Activated CD8-positive, alpha-beta memory T cell treated with anti-CD3 and anti-CD28 coated beads for 4 hours (primary cell): ENCODE data around the gene DNAJC5.

ENCODE experiments used
- DNase-seq, 2 donors: peaks; one replicate each; pipeline ENCODE4 v3.0.0-alpha.2; 2020; ENCODE audit warnings: low read depth in 2 of 2

Gene DNAJC5

DNA sequence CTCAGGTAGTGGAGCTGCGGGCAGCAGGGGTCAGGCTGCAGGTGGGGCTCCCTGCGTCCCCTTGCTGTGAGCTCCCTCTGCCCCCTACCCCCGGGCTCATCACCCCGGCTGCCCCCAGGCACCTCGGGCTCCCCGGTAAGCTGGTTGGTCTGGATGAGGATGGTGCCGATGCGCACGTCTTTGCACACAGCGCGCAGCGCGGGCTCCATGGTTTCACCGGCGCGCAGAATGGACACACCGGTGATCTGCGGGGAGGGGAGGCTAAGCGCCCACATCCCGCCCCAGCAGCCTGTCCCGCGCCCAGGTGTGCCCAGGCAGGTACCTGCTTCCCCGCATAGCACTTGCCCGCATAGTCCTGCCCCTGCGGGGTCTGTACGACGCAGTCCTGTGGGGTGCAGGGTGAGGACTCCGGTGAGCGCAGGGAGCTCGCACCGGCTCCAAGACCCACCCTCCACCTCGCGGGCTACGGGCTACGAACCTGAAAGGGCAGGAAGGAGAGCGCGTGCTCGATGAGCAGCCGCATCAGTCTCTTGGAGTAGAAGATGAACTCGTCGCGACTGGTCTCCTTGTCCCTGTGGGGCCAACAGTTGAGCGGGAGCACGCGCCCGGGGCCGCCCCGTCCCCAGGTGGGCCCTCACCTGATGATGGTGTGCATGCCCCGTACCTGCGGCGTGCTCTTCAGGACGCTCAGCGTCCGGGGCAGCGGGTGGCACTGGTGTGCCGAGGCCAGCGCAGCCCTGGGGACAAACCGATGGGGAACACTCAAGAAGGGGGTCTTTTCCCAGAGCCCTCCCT is 45.7 kb downstream of the DNAJC5 start:
- DNase-seq: no peak

DNA sequence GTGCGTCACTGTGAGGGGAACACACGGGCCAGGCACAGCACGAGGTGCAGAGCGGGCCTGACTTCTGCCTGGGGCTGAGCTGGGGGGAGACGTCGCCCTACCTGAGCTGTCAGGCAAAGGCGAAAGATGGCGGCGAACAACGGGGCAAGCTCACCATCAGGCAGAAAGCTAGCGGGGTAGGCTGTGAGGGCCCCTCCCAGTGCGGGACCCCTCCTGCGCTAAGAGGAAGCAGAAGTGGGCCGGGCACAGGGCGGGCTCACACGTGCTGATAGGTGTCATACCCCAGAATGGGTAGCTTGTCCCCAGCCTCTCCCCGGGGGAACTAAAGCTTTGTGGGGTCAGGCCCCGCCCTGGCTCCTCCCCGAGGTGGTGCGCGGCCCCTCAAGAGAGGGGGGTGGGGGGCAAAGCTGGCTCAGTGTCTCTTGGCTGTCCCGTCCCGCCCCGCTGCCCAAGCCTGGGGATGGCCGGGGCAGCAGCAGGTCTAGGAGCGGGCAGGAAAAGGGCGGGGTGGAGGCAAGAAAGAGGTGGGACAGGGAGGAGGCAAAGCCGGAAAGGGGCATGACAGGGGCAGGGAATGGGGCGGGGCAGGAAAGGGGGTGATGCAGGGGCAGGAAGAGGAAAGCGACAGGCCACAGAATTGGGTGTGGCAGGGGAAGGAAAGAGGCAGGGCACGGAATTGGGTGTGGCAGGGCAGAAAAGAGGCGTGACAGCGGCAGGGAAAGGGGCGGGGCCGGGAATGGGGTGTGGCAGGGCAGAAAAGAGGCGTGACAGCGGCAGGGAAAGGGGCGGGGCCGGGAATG is 46.6 kb downstream of the DNAJC5 start:
- no peak for DNase-seq

- DNase-seq: no peak
Measured at GRCh38 chr20:63942250-63942951, 47.5 kb downstream of the DNAJC5 start.

- DNase-seq: no peak
Measured at GRCh38 chr20:63942969-63943807, 48.3 kb downstream of the DNAJC5 start.

GRCh38 chr20:63943808-63944077 is 48.8 kb downstream of the DNAJC5 start:
- DNase-seq: no peak

- no peak for DNase-seq
Measured at GRCh38 chr20:63944078-63944941, 49.4 kb downstream of the DNAJC5 start.

DNA sequence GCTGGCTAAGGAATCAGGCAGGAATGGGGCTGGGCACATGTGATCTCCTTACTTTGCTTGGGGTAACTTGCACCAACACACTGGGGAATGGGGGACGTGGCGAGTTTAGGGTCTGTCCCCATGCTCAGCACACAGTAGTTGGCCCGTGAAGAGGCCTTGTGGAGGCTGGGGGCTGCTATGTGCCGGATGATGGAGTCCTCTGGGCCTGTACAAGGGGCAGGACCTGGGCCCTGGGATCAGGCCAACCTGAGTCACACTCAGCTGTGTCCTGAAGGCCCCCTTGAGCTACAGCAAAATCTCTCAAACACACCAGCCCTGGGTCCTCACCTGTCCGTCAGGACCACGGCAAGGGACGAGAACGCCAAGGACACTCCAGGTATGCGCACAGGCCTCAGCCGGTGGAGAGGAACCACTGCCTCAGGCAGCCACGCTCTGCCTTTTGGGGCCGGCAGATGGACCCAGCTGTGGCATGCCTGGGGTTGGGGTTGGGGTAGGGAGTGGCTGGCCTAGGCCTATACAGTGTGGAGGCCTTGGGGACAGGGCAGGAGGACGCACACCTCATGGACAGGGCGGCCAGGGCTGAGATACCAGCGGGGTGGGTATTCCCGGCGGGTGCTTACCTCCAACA is 50.2 kb downstream of the DNAJC5 start:
- DNase-seq: no peak

DNA sequence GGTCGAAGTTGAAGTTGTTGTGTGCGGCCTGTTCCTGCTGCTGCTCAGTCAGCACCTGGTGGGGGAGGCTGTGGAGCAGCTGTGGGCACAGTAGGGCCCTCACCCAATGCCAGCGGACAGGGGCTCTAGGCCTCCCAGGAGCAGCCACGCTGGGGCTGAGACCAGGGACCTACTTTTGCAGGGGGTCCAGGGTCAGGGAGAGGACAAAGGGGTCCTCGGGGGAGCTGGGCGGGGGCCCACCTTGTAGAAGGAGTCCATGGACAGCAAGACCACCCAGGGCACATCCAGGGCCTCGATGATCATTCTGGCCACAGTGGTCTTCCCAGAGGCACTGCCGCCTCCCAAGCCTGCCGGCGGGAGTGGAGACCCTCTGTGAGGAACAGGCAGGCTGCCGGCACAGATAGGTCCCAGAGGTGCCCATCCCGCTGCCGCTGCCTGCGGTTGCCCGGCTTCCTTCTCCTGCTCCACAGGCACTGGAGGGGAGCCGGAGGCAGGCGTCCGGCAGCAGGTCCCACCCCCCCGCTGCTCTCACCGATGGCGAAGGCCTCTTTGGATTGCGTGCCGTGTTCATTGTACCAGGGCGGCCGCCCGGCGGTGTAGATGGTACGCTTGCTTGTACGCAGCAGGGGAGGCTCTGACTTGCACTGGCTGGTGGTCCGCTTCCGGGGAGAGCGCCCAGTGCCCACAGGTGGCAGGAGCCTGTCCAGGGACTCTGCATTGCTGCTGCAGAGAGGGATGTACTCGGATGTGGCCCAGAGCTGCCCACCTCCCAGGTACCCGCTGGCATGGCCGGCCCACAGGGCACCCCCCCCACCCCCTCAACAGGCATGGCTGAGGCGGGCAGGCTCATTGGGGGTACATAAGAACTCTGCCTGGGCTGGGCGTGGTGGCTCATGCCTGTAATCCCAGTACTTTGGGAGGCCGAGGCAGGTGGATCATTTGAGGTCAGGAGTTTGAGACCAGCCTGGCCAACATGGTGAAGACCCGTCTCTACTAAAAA is 51.3 kb downstream of the DNAJC5 start:
- DNase-seq: no peak

GRCh38 chr20:63946986-63947637 is 52.2 kb downstream of the DNAJC5 start:
- DNase-seq: no peak

DNA sequence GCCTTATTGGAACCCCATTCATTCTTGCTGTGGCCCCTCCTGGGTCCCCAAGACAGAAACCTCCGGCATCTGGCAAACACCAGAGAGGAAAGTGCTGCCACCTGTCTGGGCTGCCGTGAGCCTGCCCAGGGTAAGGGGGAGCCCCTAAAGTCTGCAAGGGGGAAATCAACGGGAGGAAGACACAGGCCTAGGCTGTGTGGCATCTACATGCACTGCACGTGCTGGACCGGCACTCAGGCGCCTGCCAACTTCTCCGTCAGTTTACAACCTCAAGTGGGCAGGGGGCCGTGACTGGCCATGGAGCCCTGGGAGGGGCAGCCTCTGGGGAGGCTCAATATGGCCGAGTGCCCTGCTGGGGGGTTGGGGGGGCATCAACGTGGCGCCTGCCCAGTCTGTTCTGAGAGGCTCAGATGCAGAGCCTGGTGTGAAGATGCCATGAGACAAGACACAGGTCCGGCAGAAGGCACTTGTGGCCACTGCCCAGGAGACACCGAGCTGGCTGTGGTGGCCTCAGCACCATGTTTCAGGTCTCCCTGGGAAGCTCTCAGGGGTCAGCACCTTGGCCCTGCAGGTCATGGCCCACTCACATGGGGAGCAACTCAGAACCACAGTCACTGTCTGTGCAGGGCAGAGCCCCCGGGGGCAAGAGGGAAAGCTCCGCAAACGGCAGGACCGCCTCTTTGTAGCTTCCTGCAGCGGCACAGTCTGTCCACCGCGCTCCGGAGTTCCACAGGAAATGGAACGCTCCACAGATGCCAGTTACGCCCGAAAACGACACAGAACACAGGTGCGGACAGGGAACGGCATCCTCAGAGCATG is 52.9 kb downstream of the DNAJC5 start:
- no peak for DNase-seq

DNA sequence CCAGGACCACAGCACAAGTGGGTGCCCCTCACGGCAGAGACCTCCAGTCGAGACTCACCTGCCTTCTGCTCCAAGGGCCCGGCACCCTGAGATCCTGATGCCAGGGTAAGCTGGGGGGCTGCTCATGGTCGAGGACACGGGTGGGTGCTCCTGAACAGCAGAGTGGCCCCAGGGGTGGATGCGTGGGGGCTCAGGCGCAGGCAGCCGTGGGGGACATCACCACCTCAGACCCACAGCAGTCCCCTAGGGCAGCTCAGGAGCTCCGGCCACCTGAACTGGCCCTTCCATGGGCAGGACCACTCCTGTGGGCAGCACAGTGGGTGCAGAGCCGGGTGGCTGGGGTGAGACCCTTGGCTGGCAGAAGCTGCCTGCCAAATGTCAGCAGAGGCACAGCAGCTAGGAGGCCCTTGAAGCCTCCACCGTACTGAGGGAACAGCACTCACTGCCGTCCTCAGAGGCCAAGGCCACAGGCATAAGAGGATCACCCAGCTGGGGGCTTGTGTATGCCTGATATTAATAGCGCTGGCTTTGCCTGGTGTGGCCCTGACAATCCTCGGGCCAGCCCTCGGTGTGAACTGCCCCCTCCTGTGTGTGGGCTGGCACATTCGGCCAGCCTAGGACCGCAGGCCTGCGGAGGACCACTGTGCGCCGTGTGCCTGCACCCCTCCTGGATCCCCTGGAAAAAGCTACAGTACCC is 55.9 kb downstream of the DNAJC5 start:
- DNase-seq: no peak

DNA sequence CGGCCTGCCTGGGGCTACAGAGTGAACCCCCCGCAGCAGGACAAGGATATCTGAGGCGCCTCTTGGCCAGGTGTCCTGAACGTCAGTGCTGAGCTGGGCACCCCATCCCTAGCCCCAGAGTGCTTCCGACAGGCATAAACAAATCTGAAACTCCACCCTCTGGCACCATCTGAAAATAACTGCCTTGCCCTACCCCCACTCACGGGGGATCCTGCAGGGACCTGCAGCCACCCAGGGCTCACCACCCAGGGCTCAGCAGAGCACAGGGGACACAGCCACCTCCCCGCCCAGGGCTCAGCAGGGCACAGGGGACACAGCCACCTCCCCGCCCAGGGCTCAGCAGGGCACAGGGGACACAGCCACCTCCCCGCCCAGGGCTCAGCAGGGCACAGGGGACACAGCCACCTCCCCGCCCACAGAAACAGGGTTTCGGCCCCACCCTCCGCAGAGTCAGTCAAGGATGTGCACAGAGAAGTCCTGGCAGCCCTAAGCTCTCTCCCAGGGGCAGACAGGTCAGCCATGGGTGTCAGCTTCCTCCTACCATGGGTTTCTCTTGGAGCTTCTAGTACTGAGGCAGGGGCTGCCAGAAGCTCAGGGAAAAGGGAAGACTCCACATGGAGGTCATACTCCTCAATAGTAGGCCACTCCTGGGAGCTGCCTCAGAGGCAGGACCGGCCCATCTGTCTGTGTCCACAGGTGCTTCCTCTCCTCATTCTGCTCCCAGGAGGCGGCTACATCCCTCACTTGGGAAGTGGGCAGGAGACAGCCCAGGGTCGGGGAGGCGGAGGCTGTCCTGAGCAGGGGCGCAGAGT is 56.7 kb downstream of the DNAJC5 start:
- DNase-seq: no peak

DNA sequence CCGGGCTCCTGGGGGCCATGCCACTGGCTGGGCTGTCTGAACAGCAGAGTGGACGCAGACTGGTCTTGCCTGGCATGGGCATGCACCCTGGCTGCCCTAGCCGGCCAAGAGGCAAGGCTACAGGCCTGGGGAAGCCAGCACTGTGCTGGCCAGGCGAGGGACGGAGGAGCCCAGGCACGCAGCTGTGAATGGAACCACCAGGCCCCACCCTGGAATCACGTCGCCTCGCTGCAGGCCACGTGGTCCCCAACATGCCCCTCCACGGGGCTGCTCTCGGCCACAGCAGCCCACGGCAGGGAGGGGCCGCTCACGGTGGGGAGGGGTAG is 57.2 kb downstream of the DNAJC5 start:
- no peak for DNase-seq

- DNase-seq: no peak
Measured at GRCh38 chr20:63952769-63953168, 57.8 kb downstream of the DNAJC5 start.

DNA sequence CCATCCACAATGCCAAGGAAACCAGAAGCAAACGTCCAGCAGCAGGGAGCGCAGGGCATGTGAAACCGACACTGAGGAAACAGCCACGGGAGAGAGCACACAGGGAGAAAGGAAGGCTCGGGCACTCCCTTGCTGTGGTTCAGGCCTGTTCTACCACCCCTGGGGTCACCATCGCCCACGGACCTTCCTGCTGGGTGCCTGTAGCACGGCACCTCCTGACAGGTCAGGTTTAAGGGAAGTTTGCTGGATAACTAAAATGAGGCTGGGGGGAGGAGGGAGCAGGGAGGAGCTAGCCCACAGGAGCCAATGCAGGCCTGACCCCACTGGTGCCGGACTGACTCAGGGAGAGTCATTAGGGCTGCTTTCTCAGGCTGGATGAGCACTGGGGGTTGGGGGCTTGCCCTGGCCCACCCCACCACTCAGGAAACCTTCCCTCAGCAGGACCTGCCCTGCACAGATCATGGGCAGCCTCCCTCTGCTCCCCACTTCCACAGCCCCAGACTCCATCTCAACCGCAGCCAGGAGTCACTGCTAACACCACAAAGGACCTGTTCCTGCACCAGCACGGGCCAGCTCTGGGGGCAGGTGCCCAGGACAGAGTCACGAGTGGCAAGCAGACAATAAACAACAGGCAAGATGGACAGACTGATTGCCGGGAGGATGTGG is 59.0 kb downstream of the DNAJC5 start:
- no peak for DNase-seq

DNA sequence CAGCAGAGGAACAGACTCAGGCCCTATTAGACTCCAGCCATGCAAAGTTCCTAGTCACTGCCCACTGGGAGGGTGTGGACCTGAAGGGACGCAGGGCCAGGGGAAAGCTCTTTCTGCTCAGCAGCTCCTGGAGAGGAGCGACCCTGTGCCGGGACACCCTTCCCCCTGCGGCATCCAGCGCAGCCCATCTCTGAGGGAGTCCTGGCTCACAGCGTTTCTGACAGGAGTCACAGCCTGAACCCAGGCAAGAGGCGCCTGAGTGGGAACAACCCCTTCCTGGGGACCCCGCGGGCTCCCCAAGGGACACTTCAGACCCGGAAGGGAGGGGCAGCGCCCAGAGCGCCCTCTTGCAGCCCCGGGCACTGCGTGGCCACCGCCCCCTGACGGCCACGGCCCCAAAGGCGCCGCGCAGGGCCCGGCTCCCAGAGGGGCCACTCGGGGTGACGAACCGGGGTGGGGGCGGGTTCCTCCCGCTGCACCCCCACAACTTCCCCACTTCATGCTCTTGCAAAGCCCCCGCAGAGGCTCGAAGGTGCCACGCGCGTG is 60.4 kb downstream of the DNAJC5 start:
- DNase-seq: no peak
